Osteoblast (primary cell): ENCODE results near the gene GNRHR. TPM values are rescaled to one million over a fixed set of nuclear protein-coding genes. Genes with fewer than 3 reads are reported as not detected.

Source experiments
- DNase-seq: peaks from one replicate; pipeline ENCODE4 v3.0.0; 2011; ENCODE audit warnings: low spot score, mixed read lengths; ENCODE audit not compliant: insufficient read length; ENCODE audit errors: missing footprints
- H2AFZ ChIP-seq: 2 replicates; pipeline ENCODE4 v1.6.0; 2011; ENCODE audit warnings: mild to moderate bottlenecking, low read length
- H3K27ac ChIP-seq: 2 replicates; pipeline ENCODE4 v1.5.1; 2011; ENCODE audit warnings: mild to moderate bottlenecking, low read depth, low read length, moderate library complexity
- H3K27me3 ChIP-seq: 2 replicates; pipeline ENCODE4 v1.6.0; 2012; ENCODE audit warnings: mild to moderate bottlenecking, control low read depth, inconsistent platforms, low read length, moderate library complexity; ENCODE audit not compliant: insufficient read depth
- H3K36me3 ChIP-seq: 2 replicates; pipeline ENCODE4 v1.5.1; 2011; ENCODE audit warnings: mild to moderate bottlenecking, low read length, control low read depth, moderate library complexity; ENCODE audit not compliant: insufficient read depth
- H3K4me1 ChIP-seq: 2 replicates; pipeline ENCODE4 v1.5.1; 2011; ENCODE audit warnings: mild to moderate bottlenecking, low read length, control low read depth, moderate library complexity; ENCODE audit not compliant: insufficient read depth
- H3K4me2 ChIP-seq: 2 replicates; pipeline ENCODE4 v1.6.0; 2011; ENCODE audit warnings: mild to moderate bottlenecking, low read length; ENCODE audit not compliant: insufficient read depth
- H3K4me3 ChIP-seq: fragments of 200-600 bp; sonication (generic); 3 replicates; pipeline ENCODE4 v1.5.1; 2012; ENCODE audit warnings: mild to moderate bottlenecking, low read length, inconsistent platforms; ENCODE audit not compliant: insufficient read depth
- H3K79me2 ChIP-seq: 2 replicates; pipeline ENCODE4 v1.6.0; 2012; ENCODE audit warnings: mild to moderate bottlenecking, low read length, control low read depth, inconsistent platforms; ENCODE audit not compliant: insufficient read depth
- H3K9me3 ChIP-seq: 2 replicates; pipeline ENCODE4 v1.5.1; 2011; ENCODE audit warnings: low read depth, low read length, control low read depth
- H4K20me1 ChIP-seq: 2 replicates; pipeline ENCODE4 v1.6.0; 2012; ENCODE audit warnings: mild to moderate bottlenecking, low read length, control low read depth; ENCODE audit not compliant: insufficient read depth
- total RNA-seq: library from RNA; depleted of rRNA; stranded (reverse); fragments of >200 nt; gene quantifications from 2 replicates; pipeline ENCODE4 v1.2.3, GENCODE V29; 2012
- TF ChIP-seq, protein P1 (sequence below): IDR thresholded peaks from 2 replicates; pipeline ENCODE4 v1.5.1; 2011; ENCODE audit warnings: mild to moderate bottlenecking, low read depth, low read length, moderate library complexity; ENCODE audit errors: extremely low read depth

Gene GNRHR
- total RNA-seq, 1 donor, result not detected

GRCh38 chr4:67725132-67725531 lies 29.1 kb downstream of the GNRHR start:
- DNase-seq, result peak; percentile 38
- Histone ChIP-seq H3K4me3 (no peak overlapping the region), H3K36me3 (no peaks in the 10 kb centered on the region), H3K27me3 (no peaks in the 10 kb centered on the region), H3K27ac (no peak overlapping the region), H2AFZ (no peak overlapping the region), H3K4me2 (no peak overlapping the region), H3K79me2 (no peaks in the 10 kb centered on the region), H3K9me3 (no peaks in the 10 kb centered on the region), H4K20me1 (no peaks in the 10 kb centered on the region), H3K4me1 (peaks cover 26% of the 10 kb centered on the region)
- TF ChIP-seq, protein P1, sequence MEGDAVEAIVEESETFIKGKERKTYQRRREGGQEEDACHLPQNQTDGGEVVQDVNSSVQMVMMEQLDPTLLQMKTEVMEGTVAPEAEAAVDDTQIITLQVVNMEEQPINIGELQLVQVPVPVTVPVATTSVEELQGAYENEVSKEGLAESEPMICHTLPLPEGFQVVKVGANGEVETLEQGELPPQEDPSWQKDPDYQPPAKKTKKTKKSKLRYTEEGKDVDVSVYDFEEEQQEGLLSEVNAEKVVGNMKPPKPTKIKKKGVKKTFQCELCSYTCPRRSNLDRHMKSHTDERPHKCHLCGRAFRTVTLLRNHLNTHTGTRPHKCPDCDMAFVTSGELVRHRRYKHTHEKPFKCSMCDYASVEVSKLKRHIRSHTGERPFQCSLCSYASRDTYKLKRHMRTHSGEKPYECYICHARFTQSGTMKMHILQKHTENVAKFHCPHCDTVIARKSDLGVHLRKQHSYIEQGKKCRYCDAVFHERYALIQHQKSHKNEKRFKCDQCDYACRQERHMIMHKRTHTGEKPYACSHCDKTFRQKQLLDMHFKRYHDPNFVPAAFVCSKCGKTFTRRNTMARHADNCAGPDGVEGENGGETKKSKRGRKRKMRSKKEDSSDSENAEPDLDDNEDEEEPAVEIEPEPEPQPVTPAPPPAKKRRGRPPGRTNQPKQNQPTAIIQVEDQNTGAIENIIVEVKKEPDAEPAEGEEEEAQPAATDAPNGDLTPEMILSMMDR, result no peak

- H3K79me2 ChIP-seq, result no peaks in the 10 kb centered on the region
- H3K27me3 ChIP-seq, result no peaks in the 10 kb centered on the region
- H3K4me2 ChIP-seq, result no peak overlapping the region
- no peak overlapping the region for H3K4me3 ChIP-seq
- H3K4me1 ChIP-seq, result peaks cover 26% of the 10 kb centered on the region
- no peaks in the 10 kb centered on the region for H3K9me3 ChIP-seq
- TF ChIP-seq, protein P1, result no peak
- no peak overlapping the region for H3K27ac ChIP-seq
- DNase-seq, result peak; percentile 26
- H3K36me3 ChIP-seq, result no peaks in the 10 kb centered on the region
- no peaks in the 10 kb centered on the region for H4K20me1 ChIP-seq
- H2AFZ ChIP-seq, result no peak overlapping the region
These were observed 30.2 kb downstream of the GNRHR start for GRCh38 chr4:67723949-67724348.

- Histone ChIP-seq H3K79me2 (no peaks in the 10 kb centered on the region), H3K4me2 (no peak overlapping the region), H3K36me3 (no peaks in the 10 kb centered on the region), H4K20me1 (no peaks in the 10 kb centered on the region), H3K9me3 (no peaks in the 10 kb centered on the region), H3K4me3 (no peak overlapping the region), H3K27me3 (no peaks in the 10 kb centered on the region), H3K4me1 (peaks cover 26% of the 10 kb centered on the region), H3K27ac (no peak overlapping the region), H2AFZ (no peak overlapping the region)
- TF ChIP-seq, protein P1, result no peak
- DNase-seq, result no peak
These were observed 30.8 kb downstream of the GNRHR start for GRCh38 chr4:67723341-67723740.

DNA sequence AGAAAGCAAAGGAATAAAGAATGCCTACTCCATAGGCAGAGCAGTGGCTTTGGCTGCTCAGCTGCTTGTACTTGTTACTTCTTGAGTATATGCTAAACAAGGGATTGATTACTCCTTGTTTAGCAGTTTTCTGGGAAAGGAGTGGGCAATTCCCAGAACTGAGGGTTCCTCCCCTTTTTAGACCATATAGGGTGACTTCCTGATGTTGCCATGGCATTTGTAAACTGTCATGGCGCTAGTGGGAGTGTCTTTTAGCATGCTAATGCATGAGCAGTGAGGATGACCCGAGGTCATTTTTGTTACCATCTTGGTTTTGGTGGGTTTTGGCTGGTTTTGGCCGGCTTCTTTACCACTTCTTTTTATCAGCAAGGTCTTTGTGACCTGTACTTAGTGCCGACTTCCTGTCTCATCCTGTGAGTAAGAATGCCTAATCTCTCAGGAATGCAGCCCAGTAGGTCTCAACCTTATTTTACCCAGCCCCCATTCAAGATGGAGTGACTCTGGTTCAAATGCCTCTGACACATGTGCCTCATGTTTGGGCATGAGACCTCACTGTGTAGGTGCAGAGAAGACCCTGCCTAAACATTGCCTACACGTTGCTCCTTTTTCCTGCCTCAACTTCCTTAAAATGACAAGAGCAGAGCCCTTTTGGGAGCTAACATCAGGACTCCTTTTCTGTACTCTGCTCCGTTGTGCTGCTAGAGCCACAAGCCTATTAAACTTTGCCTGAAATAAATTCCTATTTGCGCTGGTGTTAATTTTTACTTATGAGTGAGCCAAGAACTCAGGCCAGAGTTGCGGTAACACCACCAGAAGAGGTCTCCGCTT lies 32.2 kb downstream of the GNRHR start:
- Histone ChIP-seq H3K4me1 (peaks cover 18% of the 10 kb centered on the region), H2AFZ (peak overlapping the region; percentile 7), H3K79me2 (no peaks in the 10 kb centered on the region), H3K27me3 (no peaks in the 10 kb centered on the region), H3K36me3 (no peaks in the 10 kb centered on the region), H4K20me1 (no peaks in the 10 kb centered on the region), H3K4me2 (no peak overlapping the region), H3K27ac (peak overlapping the region; percentile 8), H3K9me3 (no peaks in the 10 kb centered on the region), H3K4me3 (no peak overlapping the region)
- TF ChIP-seq, protein P1, result no peak
- no peak for DNase-seq
